HEK293 (cell line): ENCODE results near the gene IRX6.
A peak's percentile ranks its signal among the peaks of the same experiment; 100 is the strongest.

Experiments used
- CTCF ChIA-PET: fragments of 350-600 bp; formaldehyde crosslinking; extraction: SDS; loops from one replicate; lab custom pipeline; 2021; ENCODE audit warnings: antibody characterized with exemption; lab: Yijun Ruan, JAX
- POLR2A ChIA-PET: fragments of 300-600 bp; formaldehyde crosslinking; extraction: SDS; loops from one replicate; lab custom pipeline; 2020; ENCODE audit warnings: antibody characterized with exemption, inconsistent platforms; lab: Yijun Ruan, JAX
- H3K27ac ChIP-seq: fragments of 200-500 bp; sonication (Bioruptor generic); 2 replicates; pipeline ENCODE4 v1.5.1; 2014; ENCODE audit warnings: low read depth, low read length, control low read depth, inconsistent platforms; ENCODE audit errors: extremely low read depth
- H3K36me3 ChIP-seq, 2 experiments: fragments of 200-500 bp in 1 of 2; sonication (Bioruptor generic) in 1 of 2; 1 replicate in 1 of 2; 2 replicates in 1 of 2; pipeline ENCODE4 v1.5.1; 2014 to 2017; ENCODE audit warnings: inconsistent platforms in 2 of 2, low read length in 2 of 2; ENCODE audit not compliant: control insufficient read depth in 2 of 2, insufficient read depth in 1 of 2
- H3K4me1 ChIP-seq: fragments of 200-500 bp; sonication (Bioruptor generic); 2 replicates; pipeline ENCODE4 v1.5.1; 2014; ENCODE audit warnings: mild to moderate bottlenecking, low read length, inconsistent platforms; ENCODE audit not compliant: control insufficient read depth, insufficient read depth
- H3K4me3 ChIP-seq: 2 replicates; pipeline ENCODE4 v1.5.1; 2011; ENCODE audit warnings: low read depth, mild to moderate bottlenecking, control low read depth, low read length, moderate library complexity
- H3K9me3 ChIP-seq: fragments of 200-500 bp; sonication (Bioruptor generic); 2 replicates; pipeline ENCODE4 v1.5.1; 2014; ENCODE audit warnings: low read depth, low read length, inconsistent platforms; ENCODE audit not compliant: control insufficient read depth, insufficient read depth
- GLIS1 ChIP-seq: fragments of 450-650 bp; formaldehyde crosslinking; IDR thresholded peaks from 2 replicates; pipeline ENCODE4 v1.5.1; 2016; ENCODE audit warnings: missing biosample characterization, missing genetic modification characterization
- MYNN ChIP-seq: fragments of 450-650 bp; formaldehyde crosslinking; IDR thresholded peaks from 2 replicates; pipeline ENCODE4 v1.5.1; 2016; ENCODE audit warnings: missing biosample characterization, missing genetic modification characterization, borderline replicate concordance
- PRDM10 ChIP-seq: fragments of 450-650 bp; formaldehyde crosslinking; IDR thresholded peaks from 2 replicates; pipeline ENCODE4 v1.5.1; 2016; ENCODE audit warnings: missing biosample characterization, missing genetic modification characterization
- PRDM4 ChIP-seq: fragments of 450-650 bp; formaldehyde crosslinking; IDR thresholded peaks from 2 replicates; pipeline ENCODE4 v1.5.1; 2017; ENCODE audit warnings: missing biosample characterization, missing genetic modification characterization
- SETDB1 ChIP-seq: IDR thresholded peaks from one replicate; pipeline ENCODE4 v1.6.1; 2017; ENCODE audit warnings: mild to moderate bottlenecking, low read length, moderate library complexity, mixed read lengths; ENCODE audit not compliant: insufficient read length
- ZNF513 ChIP-seq: fragments of 450-650 bp; IDR thresholded peaks from 2 replicates; pipeline ENCODE4 v1.5.1; 2018; ENCODE audit warnings: missing biosample characterization, missing genetic modification characterization
- ZNF544 ChIP-seq: fragments of 450-650 bp; formaldehyde crosslinking; IDR thresholded peaks from 2 replicates; pipeline ENCODE4 v1.5.0; 2017; ENCODE audit warnings: missing biosample characterization, missing genetic modification characterization
- ZNF707 ChIP-seq: fragments of 450-650 bp; formaldehyde crosslinking; IDR thresholded peaks from 2 replicates; pipeline ENCODE4 v1.5.1; 2016; ENCODE audit warnings: missing biosample characterization, missing genetic modification characterization
- ZNF843 ChIP-seq: fragments of 450-650 bp; formaldehyde crosslinking; IDR thresholded peaks from 2 replicates; pipeline ENCODE4 v1.5.1; 2016; ENCODE audit warnings: missing biosample characterization, missing genetic modification characterization
- TF ChIP-seq, protein P1 (sequence below): fragments of 450-650 bp; formaldehyde crosslinking; IDR thresholded peaks from 2 replicates; pipeline ENCODE4 v1.5.1; 2017; ENCODE audit warnings: missing biosample characterization, missing genetic modification characterization
- TF ChIP-seq, protein P2 (sequence below): sonication (generic); formaldehyde crosslinking; IDR thresholded peaks from 2 replicates; pipeline ENCODE4 v1.8.1; 2022; ENCODE audit warnings: mild to moderate bottlenecking, moderate library complexity, missing genetic modification reagents

IRX6 gene

GRCh38 chr16:55279598-55279997 lies 44.4 kb upstream of the IRX6 start (continued):
- TF ChIP-seq PRDM10 (tag by site-specific recombination) (no peak), ZNF707 (tag by site-specific recombination) (no peak)

- H3K36me3 ChIP-seq = no peaks in the 10 kb centered on the region
- H3K9me3 ChIP-seq = no peaks in the 10 kb centered on the region
- no peak for TF ChIP-seq ZNF544 (tag by site-specific recombination)
- peak; percentile 72 for TF ChIP-seq GLIS1 (tag by site-specific recombination)
- 0 out of 2 replicates have a peak, but pooled peaks cover 4% of the 10 kb centered on the region for H3K4me1 ChIP-seq
- no peak overlapping the region for H3K4me3 ChIP-seq
- POLR2A ChIA-PET = interaction anchor here (0.7 kb wide), 1 partner anchor 23 kb away, joined by 3 read pairs; no protein-coding TSS in a partner anchor
- CTCF ChIA-PET = interaction anchor here (1.1 kb wide), 1 partner anchor 8 kb away, joined by 8 read pairs; no protein-coding TSS in a partner anchor
- no peak overlapping the region for H3K27ac ChIP-seq
Observed at GRCh38 chr16:55280587-55280986, 43.4 kb upstream of the IRX6 start.

DNA sequence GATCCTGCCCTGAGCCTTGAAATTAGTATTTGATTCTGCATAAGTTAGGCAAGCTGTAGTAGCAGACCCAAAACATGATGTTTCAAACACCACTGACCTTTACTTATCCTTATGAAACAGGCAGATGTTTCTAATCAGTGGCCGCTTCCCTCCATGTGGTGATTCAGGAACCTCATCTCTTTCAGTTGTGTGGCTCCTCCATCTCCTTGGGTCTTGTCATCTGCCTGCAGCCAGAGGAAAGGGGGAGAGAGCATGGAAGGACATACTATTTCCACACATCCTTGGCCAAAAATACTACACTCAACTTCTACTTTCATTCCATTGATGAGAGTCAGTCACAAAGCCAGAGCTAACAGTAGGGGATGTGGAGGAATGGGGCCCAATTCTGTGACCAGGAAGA lies 41.6 kb upstream of the IRX6 start:
- TF ChIP-seq, protein P1, sequence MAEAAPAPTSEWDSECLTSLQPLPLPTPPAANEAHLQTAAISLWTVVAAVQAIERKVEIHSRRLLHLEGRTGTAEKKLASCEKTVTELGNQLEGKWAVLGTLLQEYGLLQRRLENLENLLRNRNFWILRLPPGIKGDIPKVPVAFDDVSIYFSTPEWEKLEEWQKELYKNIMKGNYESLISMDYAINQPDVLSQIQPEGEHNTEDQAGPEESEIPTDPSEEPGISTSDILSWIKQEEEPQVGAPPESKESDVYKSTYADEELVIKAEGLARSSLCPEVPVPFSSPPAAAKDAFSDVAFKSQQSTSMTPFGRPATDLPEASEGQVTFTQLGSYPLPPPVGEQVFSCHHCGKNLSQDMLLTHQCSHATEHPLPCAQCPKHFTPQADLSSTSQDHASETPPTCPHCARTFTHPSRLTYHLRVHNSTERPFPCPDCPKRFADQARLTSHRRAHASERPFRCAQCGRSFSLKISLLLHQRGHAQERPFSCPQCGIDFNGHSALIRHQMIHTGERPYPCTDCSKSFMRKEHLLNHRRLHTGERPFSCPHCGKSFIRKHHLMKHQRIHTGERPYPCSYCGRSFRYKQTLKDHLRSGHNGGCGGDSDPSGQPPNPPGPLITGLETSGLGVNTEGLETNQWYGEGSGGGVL (tag by site-specific recombination) = no peak
- TF ChIP-seq PRDM4 (tag by site-specific recombination) = no peak
- no peak for TF ChIP-seq MYNN (tag by site-specific recombination)
- no peak for TF ChIP-seq ZNF843 (tag by site-specific recombination)
- TF ChIP-seq, protein P2, sequence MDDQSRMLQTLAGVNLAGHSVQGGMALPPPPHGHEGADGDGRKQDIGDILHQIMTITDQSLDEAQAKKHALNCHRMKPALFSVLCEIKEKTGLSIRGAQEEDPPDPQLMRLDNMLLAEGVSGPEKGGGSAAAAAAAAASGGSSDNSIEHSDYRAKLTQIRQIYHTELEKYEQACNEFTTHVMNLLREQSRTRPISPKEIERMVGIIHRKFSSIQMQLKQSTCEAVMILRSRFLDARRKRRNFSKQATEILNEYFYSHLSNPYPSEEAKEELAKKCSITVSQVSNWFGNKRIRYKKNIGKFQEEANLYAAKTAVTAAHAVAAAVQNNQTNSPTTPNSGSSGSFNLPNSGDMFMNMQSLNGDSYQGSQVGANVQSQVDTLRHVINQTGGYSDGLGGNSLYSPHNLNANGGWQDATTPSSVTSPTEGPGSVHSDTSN (CRISPR knock-in tag) = no peak
- no peak for TF ChIP-seq ZNF513 (tag by site-specific recombination)
- no peak for TF ChIP-seq SETDB1
- Histone ChIP-seq H3K36me3 (no peaks in the 10 kb centered on the region), H3K27ac (no peak overlapping the region), H3K9me3 (no peaks in the 10 kb centered on the region), H3K4me3 (no peak overlapping the region), H3K4me1 (0 out of 2 replicates have a peak, but pooled peaks cover 4% of the 10 kb centered on the region)
- CTCF ChIA-PET = no interaction called here
- POLR2A ChIA-PET = no interaction called here
